Trophoblast cell (in vitro differentiated cells and primary cell): ENCODE measurements around the gene CYP27C1.
"Not testable (repeated sequence)": the region's sequence is repeated elsewhere in the genome, so short reads cannot be mapped to it uniquely, and the experiment has no call there.

Source experiments
- DNase-seq, 2 donors: peaks; one replicate each; pipeline ENCODE4 v3.0.0-alpha.2; 2016
- H2AFZ ChIP-seq: 2 replicates; pipeline ENCODE4 v1.6.1; 2013; ENCODE audit warnings: low read length, moderate library complexity, mild to moderate bottlenecking; ENCODE audit not compliant: insufficient read depth, poor library complexity
- H2AK5ac ChIP-seq: 2 replicates; pipeline ENCODE4 v1.6.1; 2013; ENCODE audit warnings: mild to moderate bottlenecking, low read length
- H2BK120ac ChIP-seq: 2 replicates; pipeline ENCODE4 v1.6.1; 2013; ENCODE audit warnings: low read length, mild to moderate bottlenecking, moderate library complexity; ENCODE audit not compliant: insufficient read depth, poor library complexity
- H2BK12ac ChIP-seq: 2 replicates; pipeline ENCODE4 v1.6.1; 2013; ENCODE audit warnings: mild to moderate bottlenecking, low read length, moderate library complexity
- H2BK5ac ChIP-seq: 2 replicates; pipeline ENCODE4 v1.6.1; 2013; ENCODE audit warnings: low read length, low read depth, moderate library complexity, mild to moderate bottlenecking; ENCODE audit not compliant: poor library complexity
- H3K14ac ChIP-seq: 2 replicates; pipeline ENCODE4 v1.6.1; 2013; ENCODE audit warnings: mild to moderate bottlenecking, low read length
- H3K18ac ChIP-seq: 2 replicates; pipeline ENCODE4 v1.6.1; 2013; ENCODE audit warnings: mild to moderate bottlenecking, low read length
- H3K23ac ChIP-seq: 2 replicates; pipeline ENCODE4 v1.6.1; 2013; ENCODE audit warnings: low read length
- H3K27ac ChIP-seq: 2 replicates; pipeline ENCODE4 v1.5.1; 2013; ENCODE audit warnings: low read depth, mild to moderate bottlenecking, inconsistent platforms, low read length, moderate library complexity
- H3K27me3 ChIP-seq: 2 replicates; pipeline ENCODE4 v1.6.1; 2013; ENCODE audit warnings: inconsistent platforms, mild to moderate bottlenecking, low read length, moderate library complexity; ENCODE audit not compliant: insufficient read depth
- H3K36me3 ChIP-seq, 2 experiments: 1 replicate in 1 of 2; 2 replicates in 1 of 2; pipeline ENCODE4 v1.6.1; 2013; ENCODE audit warnings: low read length in 2 of 2, mild to moderate bottlenecking in 2 of 2, moderate library complexity in 1 of 2; ENCODE audit not compliant: insufficient read depth in 2 of 2, control insufficient read depth in 1 of 2
- H3K4ac ChIP-seq: 2 replicates; pipeline ENCODE4 v1.6.1; 2013; ENCODE audit warnings: low read depth, mild to moderate bottlenecking, low read length, moderate library complexity
- H3K4me1 ChIP-seq, 2 experiments: 1 replicate in 1 of 2; 2 replicates in 1 of 2; pipeline ENCODE4 v1.6.1; 2013; ENCODE audit warnings: low read length in 2 of 2, mild to moderate bottlenecking in 2 of 2, moderate library complexity in 1 of 2; ENCODE audit not compliant: insufficient read depth in 2 of 2, control insufficient read depth in 1 of 2
- H3K4me2 ChIP-seq: 2 replicates; pipeline ENCODE4 v1.6.1; 2013; ENCODE audit warnings: inconsistent platforms, mild to moderate bottlenecking, low read length, moderate library complexity
- H3K4me3 ChIP-seq: 2 replicates; pipeline ENCODE4 v1.5.1; 2013; ENCODE audit warnings: mild to moderate bottlenecking, low read depth, low read length, inconsistent platforms
- H3K79me1 ChIP-seq: one replicate; pipeline ENCODE4 v1.6.1; 2013; ENCODE audit warnings: low read length
- H3K79me2 ChIP-seq: 2 replicates; pipeline ENCODE4 v1.6.1; 2013; ENCODE audit warnings: low read length, mild to moderate bottlenecking; ENCODE audit not compliant: control insufficient read depth, insufficient read depth, poor library complexity
- H3K9ac ChIP-seq: 2 replicates; pipeline ENCODE4 v1.6.1; 2013; ENCODE audit warnings: mild to moderate bottlenecking, low read length
- H3K9me3 ChIP-seq: 2 replicates; pipeline ENCODE4 v1.6.1; 2013; ENCODE audit warnings: low read depth, mild to moderate bottlenecking, control low read depth, inconsistent platforms, low read length; ENCODE audit not compliant: insufficient read depth
- H4K12ac ChIP-seq: 2 replicates; pipeline ENCODE4 v1.6.1; 2013; ENCODE audit warnings: low read depth, mild to moderate bottlenecking, low read length, moderate library complexity
- H4K8ac ChIP-seq: 2 replicates; pipeline ENCODE4 v1.6.1; 2013; ENCODE audit warnings: low read depth, mild to moderate bottlenecking, low read length, moderate library complexity
- H4K91ac ChIP-seq: one replicate; pipeline ENCODE4 v1.6.1; 2013; ENCODE audit warnings: low read depth, mild to moderate bottlenecking, low read length, moderate library complexity
- whole genome bisulfite sequencing: extraction: QIAGEN DNeasy Blood & Tissue Kit; methylation state at CpG from one replicate; pipeline ENCODE4 v1.1.7; 2013; ENCODE audit warnings: missing lambda C conversion rate; ENCODE audit not compliant: insufficient read length, insufficient coverage; ENCODE audit errors: extremely low coverage; 5-methylcytosine and 5-hydroxymethylcytosine counted together

Gene CYP27C1

GRCh38 chr2:127224135-127224534 lies 4.0 kb upstream of the CYP27C1 start:
- not testable (repeated sequence) for H3K27ac ChIP-seq, H4K91ac ChIP-seq, H3K4me3 ChIP-seq, H3K18ac ChIP-seq, H3K4ac ChIP-seq, H3K9ac ChIP-seq, H3K27me3 ChIP-seq, H3K23ac ChIP-seq, H3K14ac ChIP-seq, H2BK12ac ChIP-seq, H2AFZ ChIP-seq, H2BK5ac ChIP-seq, H2BK120ac ChIP-seq, H3K9me3 ChIP-seq, DNase-seq, H3K36me3 ChIP-seq, H3K79me1 ChIP-seq, H3K4me2 ChIP-seq, H2AK5ac ChIP-seq, H4K8ac ChIP-seq, H4K12ac ChIP-seq, H3K79me2 ChIP-seq
- WGBS: no CpG with 5 or more reads among the region's 5 CpGs
- H3K4me1 ChIP-seq: peaks cover 14 to 15% of the 10 kb centered on the region in 2 experiments

GRCh38 chr2:127220768-127221527 lies 849 bp upstream of the CYP27C1 start:
- no peak overlapping the region for H3K27ac ChIP-seq
- no CpG with 5 or more reads among the region's 31 CpGs for WGBS

GRCh38 chr2:127219171-127220070 lies 678 bp downstream of the CYP27C1 start:
- Histone ChIP-seq H3K4me3 (peak overlapping the region; percentile 72), H3K79me1 (peaks cover 7% of the 10 kb centered on the region), H3K14ac (peak overlapping the region; percentile 86), H3K9me3 (no peaks in the 10 kb centered on the region), H3K9ac (peak overlapping the region; percentile 49), H2AK5ac (no peak overlapping the region), H3K36me3 (no peaks in the 10 kb centered on the region), H4K8ac (peak overlapping the region; percentile 78), H3K18ac (peak overlapping the region; percentile 85), H3K4me2 (peak overlapping the region; percentile 98), H4K91ac (peak overlapping the region; percentile 76), H3K4me1 (peaks cover 12 to 18% of the 10 kb centered on the region in 2 experiments), H2BK120ac (peak overlapping the region; percentile 79), H3K27ac (peak overlapping the region; percentile 31), H2BK12ac (no peak overlapping the region), H3K27me3 (peaks cover 13% of the 10 kb centered on the region), H3K23ac (no peak overlapping the region), H2BK5ac (peak overlapping the region; percentile 9), H3K4ac (peak overlapping the region; percentile 12), H2AFZ (peak overlapping the region; percentile 69), H3K79me2 (no peaks in the 10 kb centered on the region), H4K12ac (peak overlapping the region; percentile 3)
- no CpG with 5 or more reads among the region's 71 CpGs for WGBS
- no peak for DNase-seq

More at GRCh38 chr2:127220768-127221527, 849 bp upstream of the CYP27C1 start:
- no peak overlapping the region for H4K12ac ChIP-seq
- peaks cover 13% of the 10 kb centered on the region for H3K27me3 ChIP-seq
- H3K9me3 ChIP-seq: no peaks in the 10 kb centered on the region
- no peaks in the 10 kb centered on the region for H3K79me2 ChIP-seq
- no peak overlapping the region for H2BK120ac ChIP-seq
- peak overlapping the region; percentile 47 for H3K4me2 ChIP-seq
- no peak for DNase-seq
- no peak overlapping the region for H4K8ac ChIP-seq
- H3K36me3 ChIP-seq: no peaks in the 10 kb centered on the region
- H2AFZ ChIP-seq: peak overlapping the region; percentile 37
- H3K4me3 ChIP-seq: no peak overlapping the region
- no peak overlapping the region for H2AK5ac ChIP-seq
- peaks cover 12 to 19% of the 10 kb centered on the region in 2 experiments for H3K4me1 ChIP-seq
- H3K9ac ChIP-seq: no peak overlapping the region
- no peak overlapping the region for H3K18ac ChIP-seq
- H2BK12ac ChIP-seq: peak overlapping the region; percentile 18
- no peak overlapping the region for H3K14ac ChIP-seq
- peaks cover 7% of the 10 kb centered on the region for H3K79me1 ChIP-seq
- no peak overlapping the region for H4K91ac ChIP-seq
- no peak overlapping the region for H3K23ac ChIP-seq
- H2BK5ac ChIP-seq: no peak overlapping the region
- H3K4ac ChIP-seq: peak overlapping the region; percentile 4

- Histone ChIP-seq H2AFZ (peak overlapping the region; percentile 79), H3K27ac (no peak overlapping the region), H4K8ac (peak overlapping the region; percentile 78), H4K12ac (no peak overlapping the region), H2BK12ac (peak overlapping the region; percentile 42), H3K4me1 (peaks cover 12 to 18% of the 10 kb centered on the region in 2 experiments), H4K91ac (peak overlapping the region; percentile 76), H2BK5ac (no peak overlapping the region), H2AK5ac (peak overlapping the region; percentile 31), H3K36me3 (no peaks in the 10 kb centered on the region), H3K79me2 (no peaks in the 10 kb centered on the region), H3K9me3 (no peaks in the 10 kb centered on the region), H3K27me3 (peaks cover 13% of the 10 kb centered on the region), H2BK120ac (peak overlapping the region; percentile 5), H3K18ac (peak overlapping the region; percentile 60), H3K9ac (peak overlapping the region; percentile 49), H3K4ac (peak overlapping the region; percentile 29), H3K23ac (no peak overlapping the region), H3K14ac (peak overlapping the region; percentile 73), H3K4me2 (peak overlapping the region; percentile 98), H3K4me3 (peak overlapping the region; percentile 72), H3K79me1 (peaks cover 7% of the 10 kb centered on the region)
- no peak for DNase-seq
- no CpG with 5 or more reads among the region's 35 CpGs for WGBS
Observed at GRCh38 chr2:127218812-127219170, 1.3 kb downstream of the CYP27C1 start.
